Endodermal cell (in vitro differentiated cells): Measurements from ENCODE around the gene KCTD21. TPM values are rescaled to one million over a fixed set of nuclear protein-coding genes. Genes with fewer than 3 reads are reported as not detected.

Experiments used
- DNase-seq: peaks from one replicate; pipeline ENCODE4 v3.0.0-alpha.2; 2017
- H3K27ac ChIP-seq: 2 replicates; pipeline ENCODE4 v1.5.1; 2013; ENCODE audit warnings: mild to moderate bottlenecking, low read depth, low read length, moderate library complexity
- H3K27me3 ChIP-seq: 2 replicates; pipeline ENCODE4 v1.6.1; 2013; ENCODE audit warnings: mild to moderate bottlenecking, low read length, moderate library complexity; ENCODE audit not compliant: insufficient read depth, control insufficient read depth, poor library complexity, severe bottlenecking
- H3K36me3 ChIP-seq: 2 replicates; pipeline ENCODE4 v1.7.0; 2013; ENCODE audit warnings: mild to moderate bottlenecking, low read length, moderate library complexity; ENCODE audit not compliant: control insufficient read depth, insufficient read depth
- H3K4me1 ChIP-seq: one replicate; pipeline ENCODE4 v1.7.0; 2013; ENCODE audit warnings: low read length; ENCODE audit not compliant: control insufficient read depth, insufficient read depth
- H3K4me3 ChIP-seq: 2 replicates; pipeline ENCODE4 v1.5.1; 2013; ENCODE audit warnings: mild to moderate bottlenecking, low read length, moderate library complexity
- H3K9ac ChIP-seq: 2 replicates; pipeline ENCODE4 v1.6.1; 2013; ENCODE audit warnings: mild to moderate bottlenecking, low read length, moderate library complexity; ENCODE audit not compliant: poor library complexity, severe bottlenecking; ENCODE audit errors: extremely low read depth
- H3K9me3 ChIP-seq: 2 replicates; pipeline ENCODE4 v1.6.1; 2013; ENCODE audit warnings: mild to moderate bottlenecking, low read length, moderate library complexity; ENCODE audit not compliant: control insufficient read depth
- H3K27ac Mint-ChIP-seq: 2 replicates; pipeline ENCODE4 v1.8.0; 2020; ENCODE audit warnings: mixed read lengths
- H3K27me3 Mint-ChIP-seq: 2 replicates; pipeline ENCODE4 v1.8.0; 2021; ENCODE audit warnings: mild to moderate bottlenecking, mixed read lengths; ENCODE audit not compliant: insufficient read depth
- H3K36me3 Mint-ChIP-seq: 2 replicates; pipeline ENCODE4 v1.8.0; 2020; ENCODE audit warnings: low read depth, mixed read lengths
- H3K4me1 Mint-ChIP-seq: 2 replicates; pipeline ENCODE4 v1.8.0; 2020; ENCODE audit warnings: mixed read lengths
- H3K4me3 Mint-ChIP-seq: 2 replicates; pipeline ENCODE4 v1.8.0; 2020; ENCODE audit warnings: mild to moderate bottlenecking, moderate library complexity, mixed read lengths
- H3K9me3 Mint-ChIP-seq: 2 replicates; pipeline ENCODE4 v1.8.0; 2020; ENCODE audit warnings: mild to moderate bottlenecking, mixed read lengths
- WGBS, 2 experiments: methylation state at CpG; one replicate each; pipeline versions ENCODE4 v1.1.5 to v1.1.7; 2013; ENCODE audit warnings: missing lambda C conversion rate in 2 of 2, mixed read lengths in 1 of 2; ENCODE audit not compliant: insufficient coverage in 1 of 2, insufficient read length in 1 of 2; 5-methylcytosine and 5-hydroxymethylcytosine counted together
- total RNA-seq, 2 donors: library from RNA; stranded (reverse); fragmentation: NEBNext Ultra II Directional in 1 of 2; extraction: Animal tissue kit (Norgen Biotek cat#: 25700) in 1 of 2; gene quantifications; 2 replicates in 1 of 2; 3 replicates in 1 of 2; pipeline ENCODE4 v1.2.1, GENCODE V29; 2021
- TF ChIP-seq, protein P1 (sequence below): fragments of 200-600 bp; sonication (generic); conservative IDR thresholded peaks from 2 replicates; pipeline ENCODE4 v1.5.0; 2021; ENCODE audit warnings: antibody characterized with exemption, mild to moderate bottlenecking

Gene KCTD21
- total RNA-seq, 2 donors from 2014 or later = 4.1 to 4.6 TPM

DNA sequence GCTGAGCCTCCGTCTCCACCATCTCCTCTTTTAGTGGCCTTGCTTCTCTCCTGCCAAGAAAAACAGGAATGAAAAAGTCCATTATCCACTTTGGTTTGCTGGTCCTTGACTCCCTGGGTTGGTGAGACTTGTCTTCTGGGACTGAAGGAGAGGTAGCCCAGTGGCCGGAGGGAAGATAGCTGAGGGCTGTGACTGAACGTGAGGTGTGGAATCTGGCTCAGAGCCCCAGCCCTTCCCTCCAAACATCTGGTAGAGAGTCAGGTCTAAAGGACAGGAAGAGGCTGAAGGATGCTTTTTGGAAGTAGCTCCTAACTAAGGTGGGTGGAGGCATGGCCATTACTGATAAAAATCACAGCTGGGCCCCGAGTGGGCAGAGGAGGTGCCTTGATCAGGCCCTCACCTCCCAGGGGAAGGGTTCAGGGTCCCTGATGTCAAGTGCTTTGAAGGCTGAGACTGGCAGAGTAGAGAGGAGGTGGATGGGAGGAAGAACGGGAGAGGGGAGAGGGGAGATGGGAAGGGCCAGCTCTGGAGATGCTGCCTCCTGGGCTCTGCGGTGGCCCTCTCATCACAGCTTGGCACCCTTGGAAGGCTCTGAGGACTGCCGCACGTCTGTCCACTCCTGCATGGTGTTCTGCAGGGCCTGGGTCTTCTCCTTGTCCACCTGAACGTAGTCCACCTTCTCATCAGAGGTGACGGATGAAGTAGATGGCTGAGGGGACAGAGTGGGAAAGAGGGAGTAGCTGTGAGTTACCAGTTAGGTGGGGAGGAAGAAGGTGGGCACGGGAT is 30.5 kb upstream of the KCTD21 start:
- no peaks in the 10 kb centered on the region for H3K9me3 Mint-ChIP-seq
- H3K9ac ChIP-seq = no peak overlapping the region
- no peak for DNase-seq
- H3K9me3 ChIP-seq = no peaks in the 10 kb centered on the region
- H3K27me3 Mint-ChIP-seq = no peaks in the 10 kb centered on the region
- H3K27ac ChIP-seq = no peak overlapping the region
- no peaks in the 10 kb centered on the region for H3K4me1 ChIP-seq
- no peak overlapping the region for H3K4me3 Mint-ChIP-seq
- peaks cover 71% of the 10 kb centered on the region for H3K36me3 Mint-ChIP-seq
- H3K27ac Mint-ChIP-seq = no peak overlapping the region
- no peaks in the 10 kb centered on the region for H3K27me3 ChIP-seq
- TF ChIP-seq, protein P1, sequence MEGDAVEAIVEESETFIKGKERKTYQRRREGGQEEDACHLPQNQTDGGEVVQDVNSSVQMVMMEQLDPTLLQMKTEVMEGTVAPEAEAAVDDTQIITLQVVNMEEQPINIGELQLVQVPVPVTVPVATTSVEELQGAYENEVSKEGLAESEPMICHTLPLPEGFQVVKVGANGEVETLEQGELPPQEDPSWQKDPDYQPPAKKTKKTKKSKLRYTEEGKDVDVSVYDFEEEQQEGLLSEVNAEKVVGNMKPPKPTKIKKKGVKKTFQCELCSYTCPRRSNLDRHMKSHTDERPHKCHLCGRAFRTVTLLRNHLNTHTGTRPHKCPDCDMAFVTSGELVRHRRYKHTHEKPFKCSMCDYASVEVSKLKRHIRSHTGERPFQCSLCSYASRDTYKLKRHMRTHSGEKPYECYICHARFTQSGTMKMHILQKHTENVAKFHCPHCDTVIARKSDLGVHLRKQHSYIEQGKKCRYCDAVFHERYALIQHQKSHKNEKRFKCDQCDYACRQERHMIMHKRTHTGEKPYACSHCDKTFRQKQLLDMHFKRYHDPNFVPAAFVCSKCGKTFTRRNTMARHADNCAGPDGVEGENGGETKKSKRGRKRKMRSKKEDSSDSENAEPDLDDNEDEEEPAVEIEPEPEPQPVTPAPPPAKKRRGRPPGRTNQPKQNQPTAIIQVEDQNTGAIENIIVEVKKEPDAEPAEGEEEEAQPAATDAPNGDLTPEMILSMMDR = no peak
- H3K4me1 Mint-ChIP-seq = no peaks in the 10 kb centered on the region
- WGBS, 2 experiments = 95 to 100% methylated on average over 6 to 11 of the region's 11 CpGs
- no peak overlapping the region for H3K4me3 ChIP-seq
- H3K36me3 ChIP-seq = peaks cover 96% of the 10 kb centered on the region

DNA sequence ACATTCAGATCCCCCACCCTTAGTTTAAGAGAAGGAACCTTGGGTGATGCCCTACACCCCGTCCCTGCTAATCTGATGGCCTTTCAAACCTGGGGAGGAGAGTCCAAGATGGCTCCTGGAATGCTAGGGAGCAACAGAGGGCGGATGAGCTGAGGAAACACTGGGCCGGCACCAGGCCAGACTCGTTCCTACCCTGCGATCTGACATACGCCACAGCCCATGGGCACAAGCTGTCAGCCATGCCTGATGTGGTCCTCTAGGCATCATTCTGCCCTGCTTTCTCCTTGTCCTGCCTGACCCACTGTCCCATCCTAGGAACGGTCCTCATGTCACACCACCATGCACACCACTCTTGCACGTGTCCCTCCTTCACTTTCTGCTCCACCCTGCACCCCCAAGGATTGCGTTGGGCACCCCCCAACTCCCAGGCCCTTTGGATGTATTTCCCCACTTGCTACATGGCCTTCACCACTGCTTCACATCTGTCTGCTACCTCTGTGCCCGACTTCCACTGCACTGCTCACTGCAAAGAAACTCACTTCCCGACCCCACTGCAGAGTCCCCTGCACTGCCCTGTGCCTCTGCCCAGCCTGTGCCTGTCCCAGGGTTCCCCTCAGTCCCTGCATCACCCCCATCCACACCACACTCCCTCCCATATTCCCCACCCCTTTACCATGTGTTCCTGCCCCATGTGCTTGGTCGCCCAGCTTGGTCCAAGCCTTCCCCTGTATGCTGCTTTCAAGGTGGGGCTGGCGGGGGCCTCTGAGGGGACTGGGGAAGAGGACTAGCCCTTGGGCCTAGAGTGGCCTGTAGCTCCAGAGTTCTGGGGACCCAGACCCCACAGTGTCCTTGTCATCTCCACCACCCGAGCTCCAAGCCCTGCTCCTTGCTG is 29.5 kb upstream of the KCTD21 start:
- Mint-ChIP-seq H3K36me3 (peaks cover 64% of the 10 kb centered on the region), H3K4me3 (no peak overlapping the region), H3K27ac (no peak overlapping the region), H3K27me3 (no peaks in the 10 kb centered on the region), H3K9me3 (no peaks in the 10 kb centered on the region), H3K4me1 (no peaks in the 10 kb centered on the region)
- TF ChIP-seq, protein P1 = no peak
- Histone ChIP-seq H3K27ac (no peak overlapping the region), H3K4me3 (no peak overlapping the region), H3K9me3 (no peaks in the 10 kb centered on the region), H3K36me3 (peaks cover 90% of the 10 kb centered on the region), H3K4me1 (no peaks in the 10 kb centered on the region), H3K9ac (no peak overlapping the region), H3K27me3 (no peaks in the 10 kb centered on the region)
- peak; percentile 25 for DNase-seq
- WGBS, 2 experiments = 92 to 95% methylated on average over 10 to 14 of the region's 14 CpGs

DNA sequence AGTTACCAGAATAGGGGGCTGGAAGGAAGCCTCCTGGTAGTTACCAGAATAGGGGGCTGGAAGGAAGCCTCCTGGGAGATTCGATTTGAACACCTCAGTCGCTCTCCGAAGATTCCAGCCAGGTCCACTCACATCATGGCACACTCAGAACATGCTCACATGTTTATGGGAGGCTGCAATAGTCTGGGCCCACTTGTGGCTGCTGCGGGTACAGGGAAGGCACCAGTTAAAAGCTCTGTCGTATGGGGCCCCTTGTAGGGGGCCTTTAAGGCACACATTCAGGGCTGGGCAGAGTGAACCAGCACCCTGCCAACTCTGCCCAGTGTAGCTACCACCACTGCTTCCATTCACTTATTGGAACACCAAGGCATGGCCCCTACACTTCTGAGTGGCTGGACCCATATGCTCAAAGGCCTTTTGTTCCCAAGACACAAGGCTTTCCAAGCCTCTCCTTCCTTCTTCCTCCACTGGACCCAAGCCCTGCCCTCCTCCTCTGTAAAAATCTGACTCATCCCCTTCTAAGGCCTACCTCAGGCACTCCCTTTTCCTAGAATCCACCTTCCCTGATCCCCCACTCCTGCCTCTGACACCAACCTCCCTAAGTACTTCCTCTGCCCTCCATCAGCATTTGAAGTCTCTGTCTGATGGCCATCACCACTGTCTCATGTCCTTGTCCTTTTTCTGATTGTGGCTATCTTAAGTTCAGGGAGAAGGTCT is 28.3 kb upstream of the KCTD21 start:
- peak; percentile 18 for DNase-seq
- Mint-ChIP-seq H3K36me3 (peaks cover 60% of the 10 kb centered on the region), H3K27me3 (no peaks in the 10 kb centered on the region), H3K4me3 (no peak overlapping the region), H3K27ac (no peak overlapping the region), H3K9me3 (no peaks in the 10 kb centered on the region), H3K4me1 (no peaks in the 10 kb centered on the region)
- Histone ChIP-seq H3K9me3 (no peaks in the 10 kb centered on the region), H3K4me3 (no peak overlapping the region), H3K36me3 (peaks cover 81% of the 10 kb centered on the region), H3K4me1 (no peaks in the 10 kb centered on the region), H3K27ac (no peak overlapping the region), H3K9ac (no peak overlapping the region), H3K27me3 (no peaks in the 10 kb centered on the region)
- TF ChIP-seq, protein P1 = no peak
- 96 to 100% methylated on average over 1 to 5 of the region's 5 CpGs for WGBS, 2 experiments
